G401 (cell line): ENCODE data around the gene ZNF554. TPM values are rescaled to one million over a fixed set of nuclear protein-coding genes. Genes with fewer than 3 reads are reported as not detected.
A peak's percentile ranks its signal among the peaks of the same experiment; 100 is the strongest.
"Not testable (repeated sequence)": the region's sequence is repeated elsewhere in the genome, so short reads cannot be mapped to it uniquely, and the experiment has no call there.

Experiments
- DNase-seq: peaks from one replicate; pipeline ENCODE4 v3.0.0-alpha.2; 2015; ENCODE audit warnings: low spot score
- in situ Hi-C: cut with HindIII; loops from 2 replicates; pipeline ENCODE4 v1.10.0; 2016; ENCODE audit warnings: low sequenced_read_pairs, mixed read lengths
- total RNA-seq: library from RNA; depleted of rRNA; stranded (reverse); fragments of >200 nt; shearing (Covaris generic); gene quantifications from 2 replicates; pipeline ENCODE4 v1.2.3, GENCODE V29; 2014

ZNF554 gene
- total RNA-seq, 1 experiment from 2014 or later, result 6.1 TPM

- in situ Hi-C loops, result no loop called here
- no peak for DNase-seq
Observed at GRCh38 chr19:2790194-2790556, 29.5 kb upstream of the ZNF554 start.

GRCh38 chr19:2790557-2791271 lies 29.0 kb upstream of the ZNF554 start:
- in situ Hi-C loops, result no loop called here
- DNase-seq, result no peak

- in situ Hi-C loops, result no loop called here
- no peak for DNase-seq
Observed at GRCh38 chr19:2791440-2791839, 28.2 kb upstream of the ZNF554 start.

- DNase-seq, result no peak
- in situ Hi-C loops, result no loop called here
Observed at GRCh38 chr19:2791876-2792275, 27.8 kb upstream of the ZNF554 start.

- DNase-seq, in situ Hi-C loops: not testable (repeated sequence)
Observed at GRCh38 chr19:2792666-2793065, 27.0 kb upstream of the ZNF554 start.

GRCh38 chr19:2793126-2793525 lies 26.5 kb upstream of the ZNF554 start:
- in situ Hi-C loops, result no loop called here
- DNase-seq, result no peak

GRCh38 chr19:2793577-2793976 lies 26.1 kb upstream of the ZNF554 start:
- no peak for DNase-seq
- in situ Hi-C loops, result no loop called here

GRCh38 chr19:2795827-2796658 lies 23.6 kb upstream of the ZNF554 start:
- in situ Hi-C loops, result no loop called here
- DNase-seq, result no peak

GRCh38 chr19:2796659-2797266 lies 22.9 kb upstream of the ZNF554 start:
- in situ Hi-C loops, result no loop called here

GRCh38 chr19:2797280-2797679 lies 22.4 kb upstream of the ZNF554 start:
- no peak for DNase-seq
- in situ Hi-C loops, result no loop called here

More at GRCh38 chr19:2796659-2797266, 22.9 kb upstream of the ZNF554 start:
- no peak for DNase-seq

GRCh38 chr19:2798158-2798685 lies 21.4 kb upstream of the ZNF554 start:
- DNase-seq, result no peak
- in situ Hi-C loops, result no loop called here

- in situ Hi-C loops, result no loop called here
- peak; percentile 56 for DNase-seq
Observed at GRCh38 chr19:2798733-2799132, 20.9 kb upstream of the ZNF554 start.

GRCh38 chr19:2799273-2800020 lies 20.2 kb upstream of the ZNF554 start:
- DNase-seq, result no peak
- in situ Hi-C loops, result no loop called here

GRCh38 chr19:2800506-2800905 lies 19.2 kb upstream of the ZNF554 start:
- DNase-seq, result peak; percentile 77
- in situ Hi-C loops, result no loop called here

GRCh38 chr19:2802826-2803225 lies 16.8 kb upstream of the ZNF554 start:
- in situ Hi-C loops, result no loop called here
- no peak for DNase-seq

- DNase-seq, result no peak
- in situ Hi-C loops, result no loop called here
Observed at GRCh38 chr19:2803486-2804155, 16.0 kb upstream of the ZNF554 start.

- in situ Hi-C loops, result no loop called here
- DNase-seq, result no peak
Observed at GRCh38 chr19:2804156-2805004, 15.3 kb upstream of the ZNF554 start.
